ENCODE data around the gene TMEM273.

Gene TMEM273

GRCh38 chr10:49114718-49115014, 73.5 kb downstream of the TMEM273 start:
- DNase-seq: no peak

DNA sequence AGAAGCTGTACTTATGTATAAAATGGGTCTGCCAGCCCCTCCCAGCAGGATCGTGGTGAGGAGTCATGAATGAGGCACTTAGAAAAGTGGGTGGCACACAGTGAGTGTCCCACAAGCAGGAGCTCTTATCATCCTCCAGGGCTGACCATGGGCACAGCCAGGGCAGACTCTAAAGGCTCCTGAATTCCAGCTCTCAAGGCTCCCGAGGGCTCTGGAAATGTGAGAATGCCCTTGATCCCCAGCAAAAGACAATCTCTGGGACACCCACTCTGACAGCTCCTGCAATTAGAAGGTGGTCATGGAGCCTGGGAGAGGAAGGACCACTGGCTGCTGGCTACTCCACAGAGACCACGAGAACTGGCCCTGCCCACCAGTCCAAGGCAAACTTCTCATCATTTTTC, 74.5 kb downstream of the TMEM273 start:
- DNase-seq: no peak

DNA sequence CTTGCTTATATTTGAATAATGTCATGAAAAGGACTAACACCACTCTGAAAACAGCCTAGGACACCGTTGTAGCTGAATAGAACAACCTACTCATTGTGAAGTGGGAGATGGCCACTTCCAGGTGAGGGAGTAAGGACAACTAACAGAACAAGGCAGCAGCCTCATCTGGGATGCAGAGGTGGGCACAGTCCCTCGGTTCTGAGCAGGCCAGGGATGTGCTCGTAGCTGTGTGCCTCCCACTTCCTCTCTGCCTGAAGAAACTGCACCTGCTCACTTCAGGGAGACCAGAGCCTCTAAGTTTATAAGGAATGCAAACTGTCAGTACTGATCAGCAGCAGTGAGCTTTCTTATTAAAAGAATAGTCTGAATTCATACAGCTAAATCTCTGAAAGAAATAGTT, 75.3 kb downstream of the TMEM273 start:
- no peak for DNase-seq

DNA sequence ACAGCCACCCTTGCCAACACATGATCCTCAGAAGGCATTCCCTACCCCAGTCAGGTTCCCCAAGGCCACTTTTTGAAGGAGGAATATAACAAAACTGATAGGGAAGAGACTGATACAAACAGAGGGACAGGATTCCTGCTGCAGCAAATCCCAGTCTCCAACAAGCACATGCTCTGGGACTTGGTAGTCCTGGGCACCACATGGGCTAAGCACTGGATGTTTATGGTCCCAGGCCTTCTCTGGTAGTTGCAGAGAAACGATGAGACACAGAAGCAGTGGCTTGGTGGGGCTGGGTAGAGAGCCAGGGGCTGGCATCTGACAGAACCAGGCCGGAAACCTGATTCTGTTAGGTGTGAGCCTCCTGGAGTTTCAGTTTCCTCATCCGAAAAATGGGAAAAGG, 76.1 kb downstream of the TMEM273 start:
- DNase-seq: no peak

DNA sequence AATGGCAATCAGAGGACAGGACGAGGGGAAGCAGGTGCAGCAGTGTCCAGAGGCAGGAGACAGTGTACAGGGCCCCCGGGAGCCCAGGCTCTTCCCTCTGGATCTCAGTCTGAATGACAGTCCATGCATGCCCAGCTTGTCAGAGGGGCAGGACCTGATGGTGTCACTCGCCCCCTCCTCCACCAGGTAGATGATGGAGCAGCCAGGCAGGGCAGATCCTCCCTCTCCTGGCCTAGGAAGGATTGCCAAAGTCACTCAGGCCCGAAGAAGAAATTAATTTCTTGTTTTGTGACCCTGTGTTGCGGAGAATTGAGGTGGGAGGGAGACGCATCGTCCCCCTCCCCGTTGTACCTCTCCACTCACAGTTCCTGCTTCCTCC, 76.9 kb downstream of the TMEM273 start:
- DNase-seq: no peak

DNA sequence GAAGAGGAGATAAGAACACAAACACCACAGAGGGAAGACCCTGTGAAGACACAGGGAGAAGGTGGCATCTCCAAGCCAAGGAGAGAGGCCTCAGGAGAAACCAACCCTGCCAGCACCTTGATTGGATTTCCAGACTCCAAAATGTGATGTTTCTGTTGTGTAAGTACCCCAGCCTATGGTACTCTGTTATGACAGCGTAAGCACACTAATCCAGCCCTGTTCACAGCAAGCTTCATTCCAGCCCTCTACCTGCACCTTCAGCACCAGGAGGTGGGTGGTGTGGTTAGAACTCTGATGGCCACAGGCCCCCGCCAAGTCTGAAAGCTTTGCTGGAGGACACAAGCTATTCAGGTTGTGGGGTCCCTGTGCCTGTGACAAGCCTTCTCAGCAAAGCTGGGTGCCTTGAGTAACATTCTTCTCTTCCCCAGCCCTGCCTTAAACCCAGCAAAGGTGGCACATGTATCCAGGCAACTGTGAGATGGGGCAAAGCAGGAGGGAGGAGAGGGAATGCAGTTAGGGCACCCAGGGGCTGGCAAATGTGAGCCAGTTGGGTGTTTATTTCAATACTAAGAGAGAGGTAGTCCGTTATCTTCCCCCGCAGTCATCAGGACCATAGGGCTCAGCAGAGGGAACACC, 77.4 kb downstream of the TMEM273 start:
- no peak for DNase-seq

- DNase-seq: no peak
Observed at GRCh38 chr10:49109669-49110340, 78.4 kb downstream of the TMEM273 start.

DNA sequence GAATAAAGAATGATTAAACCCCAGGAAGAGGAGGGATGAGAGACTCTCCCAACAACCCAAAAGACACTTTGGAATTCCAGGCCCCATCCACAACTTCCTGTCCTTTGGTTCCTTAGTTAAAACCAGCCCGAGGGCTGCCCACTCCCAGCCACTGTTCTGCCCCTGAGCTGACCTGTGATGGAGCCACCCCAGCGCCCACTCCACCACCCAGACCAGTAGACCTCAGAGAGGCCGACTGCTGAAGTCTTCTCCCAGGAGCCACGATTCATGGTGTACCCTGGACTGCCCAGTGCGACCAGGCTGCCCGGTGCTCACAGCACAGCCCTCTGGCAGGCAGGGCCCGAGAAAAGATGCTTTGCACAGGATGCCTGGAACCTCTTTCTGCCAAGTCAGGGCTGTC, 79.5 kb downstream of the TMEM273 start:
- DNase-seq: no peak

DNA sequence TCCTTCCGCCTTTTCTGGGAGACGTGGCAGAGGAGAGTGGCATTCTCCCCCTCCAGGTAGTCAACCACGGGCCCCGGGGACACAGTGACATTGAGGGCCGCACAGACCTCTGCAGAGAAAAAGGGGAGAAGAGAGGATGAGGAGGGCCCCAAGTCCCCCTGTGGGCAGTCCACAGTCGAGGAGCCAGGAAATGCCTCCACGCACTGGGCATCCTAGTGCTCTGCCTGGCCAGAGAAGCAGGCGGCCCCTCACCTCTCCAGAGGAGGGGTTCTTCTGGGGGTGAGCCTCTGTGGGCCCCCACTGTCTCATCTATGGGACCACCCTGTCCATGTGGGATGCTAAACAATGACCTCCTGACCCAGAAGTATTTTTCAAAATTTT, 80.3 kb downstream of the TMEM273 start:
- no peak for DNase-seq

DNA sequence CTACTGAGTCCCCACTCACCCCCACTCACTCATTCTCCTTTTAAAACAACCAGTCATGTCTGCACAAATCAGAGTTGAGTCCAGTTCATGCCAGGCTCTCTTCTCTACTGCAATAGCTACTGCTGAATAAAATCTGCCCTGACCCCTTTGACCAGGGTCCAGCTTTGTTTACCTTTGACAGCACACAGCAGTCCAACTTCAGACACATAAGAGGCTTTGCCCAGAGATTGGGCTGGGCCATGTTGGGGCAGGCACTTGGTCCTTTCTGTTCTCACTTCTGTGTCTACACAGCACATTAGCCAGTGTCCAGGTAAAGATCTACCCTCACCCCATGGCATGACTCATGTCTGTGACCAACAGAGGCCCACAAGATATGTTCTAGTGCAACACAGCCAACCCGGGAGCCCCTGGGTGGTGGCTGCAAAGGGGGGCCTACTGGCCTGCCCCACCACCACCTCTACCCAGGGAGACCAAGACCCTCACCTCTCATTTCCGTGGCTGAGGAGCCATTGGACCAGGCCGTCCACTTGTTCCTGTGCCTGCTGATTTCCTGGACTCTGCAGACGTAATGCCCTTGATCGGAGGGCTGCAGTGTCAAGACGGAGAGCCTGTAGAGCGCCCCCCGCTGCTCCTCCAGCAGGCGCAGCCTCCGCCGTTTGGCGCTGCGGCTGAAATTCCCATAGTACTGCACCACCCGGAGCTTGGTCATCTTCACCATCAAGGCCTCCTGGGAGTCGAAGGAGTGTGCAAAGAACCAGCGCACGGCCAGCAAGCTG, 80.9 kb downstream of the TMEM273 start:
- DNase-seq: no peak

DNA sequence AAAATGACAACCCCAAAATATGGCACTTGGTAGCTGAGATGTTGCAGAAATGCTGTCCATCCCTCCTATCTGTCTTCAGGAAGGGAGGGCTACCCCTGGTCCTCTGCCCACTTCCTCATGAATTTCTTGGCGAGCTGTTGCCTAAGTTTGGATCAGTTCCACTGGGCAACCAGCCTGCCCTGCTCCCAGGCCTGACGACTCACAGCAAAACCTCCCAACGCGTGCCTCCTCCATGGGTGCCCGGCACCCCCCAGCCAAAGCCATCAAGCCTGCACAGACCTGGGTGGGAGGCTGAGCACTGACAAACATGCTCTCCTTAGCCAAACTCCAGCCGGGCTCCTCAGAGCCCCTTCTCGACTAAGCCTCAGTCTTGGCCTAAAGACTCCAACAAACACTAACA, 81.7 kb downstream of the TMEM273 start:
- no peak for DNase-seq

- no peak for DNase-seq
Observed at GRCh38 chr10:49105076-49105475, 83.1 kb downstream of the TMEM273 start.

All from cortex of kidney (tissue), 1 donor.